Measurements from ENCODE around the gene LRRFIP1.

Gene LRRFIP1

DNA sequence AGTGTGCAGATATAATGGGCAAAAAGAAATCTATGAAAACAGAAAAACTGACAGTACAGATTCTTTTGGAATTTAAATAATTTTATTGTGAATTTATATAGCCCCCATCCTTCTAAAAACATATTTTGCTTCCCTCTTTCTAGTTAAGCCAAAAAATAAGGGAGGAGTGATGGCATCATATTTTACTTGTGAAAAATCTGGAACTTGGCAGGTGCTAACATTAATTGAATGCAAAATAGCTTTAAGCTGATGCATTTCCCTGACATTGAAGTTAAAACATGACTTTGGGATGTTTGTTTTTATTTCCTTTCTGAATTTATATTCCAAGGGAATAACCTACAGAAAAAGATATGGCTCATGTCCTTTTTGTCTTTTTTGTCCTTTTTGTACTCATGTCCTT, 88.6 kb downstream of the LRRFIP1 start:
- TF ChIP-seq POLR2AphosphoS5 (IDR thresholded peaks at IDR 0.05; ENCODE audit: low read depth, low read length) (no peak), FOXP2 (optimal IDR thresholded peaks at IDR 0.05; ENCODE audit: borderline replicate concordance, extremely low read depth, extremely low read length, insufficient read depth) (no peak), TAF1 (IDR thresholded peaks at IDR 0.05; ENCODE audit: borderline replicate concordance, insufficient read depth, low read length) (no peak), SIN3A (IDR thresholded peaks at IDR 0.05; ENCODE audit: borderline replicate concordance, insufficient read depth, low read length) (no peak)
- TF ChIP-seq, protein P1, sequence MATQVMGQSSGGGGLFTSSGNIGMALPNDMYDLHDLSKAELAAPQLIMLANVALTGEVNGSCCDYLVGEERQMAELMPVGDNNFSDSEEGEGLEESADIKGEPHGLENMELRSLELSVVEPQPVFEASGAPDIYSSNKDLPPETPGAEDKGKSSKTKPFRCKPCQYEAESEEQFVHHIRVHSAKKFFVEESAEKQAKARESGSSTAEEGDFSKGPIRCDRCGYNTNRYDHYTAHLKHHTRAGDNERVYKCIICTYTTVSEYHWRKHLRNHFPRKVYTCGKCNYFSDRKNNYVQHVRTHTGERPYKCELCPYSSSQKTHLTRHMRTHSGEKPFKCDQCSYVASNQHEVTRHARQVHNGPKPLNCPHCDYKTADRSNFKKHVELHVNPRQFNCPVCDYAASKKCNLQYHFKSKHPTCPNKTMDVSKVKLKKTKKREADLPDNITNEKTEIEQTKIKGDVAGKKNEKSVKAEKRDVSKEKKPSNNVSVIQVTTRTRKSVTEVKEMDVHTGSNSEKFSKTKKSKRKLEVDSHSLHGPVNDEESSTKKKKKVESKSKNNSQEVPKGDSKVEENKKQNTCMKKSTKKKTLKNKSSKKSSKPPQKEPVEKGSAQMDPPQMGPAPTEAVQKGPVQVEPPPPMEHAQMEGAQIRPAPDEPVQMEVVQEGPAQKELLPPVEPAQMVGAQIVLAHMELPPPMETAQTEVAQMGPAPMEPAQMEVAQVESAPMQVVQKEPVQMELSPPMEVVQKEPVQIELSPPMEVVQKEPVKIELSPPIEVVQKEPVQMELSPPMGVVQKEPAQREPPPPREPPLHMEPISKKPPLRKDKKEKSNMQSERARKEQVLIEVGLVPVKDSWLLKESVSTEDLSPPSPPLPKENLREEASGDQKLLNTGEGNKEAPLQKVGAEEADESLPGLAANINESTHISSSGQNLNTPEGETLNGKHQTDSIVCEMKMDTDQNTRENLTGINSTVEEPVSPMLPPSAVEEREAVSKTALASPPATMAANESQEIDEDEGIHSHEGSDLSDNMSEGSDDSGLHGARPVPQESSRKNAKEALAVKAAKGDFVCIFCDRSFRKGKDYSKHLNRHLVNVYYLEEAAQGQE (IDR thresholded peaks at IDR 0.05; ENCODE audit: insufficient read depth in 1 of 2, low read depth in 2 of 2, low read length in 2 of 2), result no peak

DNA sequence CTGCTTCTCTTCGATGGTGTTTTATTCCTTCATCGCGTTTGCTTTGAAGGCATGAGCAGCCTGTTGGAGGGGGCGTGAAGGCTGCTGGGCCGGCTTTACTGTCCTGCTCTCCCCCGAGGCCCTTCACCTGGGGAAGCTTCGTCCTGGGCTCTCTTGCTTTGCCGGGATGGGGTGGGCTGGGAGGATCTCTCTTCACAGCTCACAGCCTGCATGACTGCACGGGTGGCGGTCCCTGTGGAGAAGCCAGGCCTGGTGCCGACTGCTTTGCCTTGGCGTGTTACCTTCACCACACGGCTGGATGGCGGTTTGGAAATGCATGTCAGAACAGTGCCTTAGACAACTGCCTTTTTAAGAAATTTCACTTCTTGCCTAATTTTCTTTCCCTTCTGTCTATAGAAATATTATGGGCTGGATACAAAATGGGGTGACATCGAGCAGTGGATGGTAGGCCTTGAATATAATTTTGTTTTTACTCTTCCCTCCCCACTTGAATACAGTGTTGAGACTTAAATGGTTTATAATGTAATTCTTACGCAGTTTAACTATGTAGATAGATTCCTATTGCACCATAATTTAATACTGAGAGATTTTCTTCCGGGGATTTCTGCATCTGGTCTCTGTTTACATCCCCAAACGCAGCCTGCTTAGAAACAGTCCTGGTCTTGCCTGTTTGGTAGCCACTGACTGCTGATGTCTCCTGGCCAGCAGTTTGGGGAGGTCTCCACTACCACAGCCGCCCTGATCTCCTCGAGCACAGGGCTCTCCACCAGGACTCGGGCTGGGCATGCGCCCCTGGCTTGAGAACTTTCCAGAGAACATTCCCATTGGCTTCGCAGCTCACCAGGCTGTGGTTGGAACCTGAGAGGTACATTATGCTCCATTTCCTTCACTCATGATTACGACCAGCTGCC, 90.2 kb downstream of the LRRFIP1 start:
- no peak for TF ChIP-seq POLR2AphosphoS5 (IDR thresholded peaks at IDR 0.05; ENCODE audit: low read depth, low read length)
- TF ChIP-seq FOXP2 (optimal IDR thresholded peaks at IDR 0.05; ENCODE audit: borderline replicate concordance, extremely low read depth, extremely low read length, insufficient read depth), result no peak
- TF ChIP-seq, protein P1 (IDR thresholded peaks at IDR 0.05; ENCODE audit: insufficient read depth in 1 of 2, low read depth in 2 of 2, low read length in 2 of 2), result no peak
- no peak for TF ChIP-seq SIN3A (IDR thresholded peaks at IDR 0.05; ENCODE audit: borderline replicate concordance, insufficient read depth, low read length)
- TF ChIP-seq TAF1 (IDR thresholded peaks at IDR 0.05; ENCODE audit: borderline replicate concordance, insufficient read depth, low read length), result no peak

DNA sequence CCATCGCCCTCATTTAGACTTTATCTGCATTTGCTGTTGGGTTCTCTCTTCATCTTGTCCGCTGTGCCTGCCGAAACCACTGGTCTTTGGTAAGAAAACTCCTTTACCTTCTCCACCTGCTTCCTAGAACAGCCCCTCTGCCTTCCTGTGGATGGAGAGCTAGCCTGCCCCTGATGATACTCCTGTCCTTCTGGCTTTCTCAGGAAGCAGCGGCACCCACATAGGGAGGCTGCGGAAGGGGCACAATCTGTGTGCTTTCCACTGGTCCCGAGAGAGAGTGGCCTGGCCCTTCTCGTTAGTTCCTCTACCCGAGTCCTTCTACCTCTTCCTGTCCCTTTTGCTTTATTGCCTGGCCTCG, 90.9 kb downstream of the LRRFIP1 start:
- TF ChIP-seq TAF1 (IDR thresholded peaks at IDR 0.05; ENCODE audit: borderline replicate concordance, insufficient read depth, low read length) (no peak), POLR2AphosphoS5 (IDR thresholded peaks at IDR 0.05; ENCODE audit: low read depth, low read length) (no peak), SIN3A (IDR thresholded peaks at IDR 0.05; ENCODE audit: borderline replicate concordance, insufficient read depth, low read length) (no peak)

DNA sequence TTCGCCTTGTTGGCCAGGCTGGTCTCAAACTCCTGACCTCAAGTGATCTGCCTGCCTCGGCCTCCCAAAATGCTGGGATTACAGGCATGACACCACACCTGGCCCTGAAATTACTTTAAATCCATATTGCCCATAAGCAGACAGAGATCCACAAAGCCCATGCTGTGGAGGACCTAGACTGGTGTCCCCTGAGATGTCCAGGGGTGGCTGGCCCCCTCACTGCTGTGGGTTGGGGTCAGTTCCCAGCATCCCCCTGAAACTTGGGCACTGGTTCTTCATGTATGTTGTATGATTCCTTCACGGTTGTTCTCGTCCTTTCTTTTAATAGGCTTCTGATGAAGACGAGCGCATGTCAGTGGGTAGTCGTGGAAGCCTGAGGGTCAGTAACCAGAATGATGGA, 93.1 kb downstream of the LRRFIP1 start:
- TF ChIP-seq FOXP2 (optimal IDR thresholded peaks at IDR 0.05; ENCODE audit: borderline replicate concordance, extremely low read depth, extremely low read length, insufficient read depth), result no peak
- no peak for TF ChIP-seq SIN3A (IDR thresholded peaks at IDR 0.05; ENCODE audit: borderline replicate concordance, insufficient read depth, low read length)
- no peak for TF ChIP-seq TAF1 (IDR thresholded peaks at IDR 0.05; ENCODE audit: borderline replicate concordance, insufficient read depth, low read length)
- TF ChIP-seq, protein P1 (IDR thresholded peaks at IDR 0.05; ENCODE audit: insufficient read depth in 1 of 2, low read depth in 2 of 2, low read length in 2 of 2), result no peak
- no peak for TF ChIP-seq POLR2AphosphoS5 (IDR thresholded peaks at IDR 0.05; ENCODE audit: low read depth, low read length)

DNA sequence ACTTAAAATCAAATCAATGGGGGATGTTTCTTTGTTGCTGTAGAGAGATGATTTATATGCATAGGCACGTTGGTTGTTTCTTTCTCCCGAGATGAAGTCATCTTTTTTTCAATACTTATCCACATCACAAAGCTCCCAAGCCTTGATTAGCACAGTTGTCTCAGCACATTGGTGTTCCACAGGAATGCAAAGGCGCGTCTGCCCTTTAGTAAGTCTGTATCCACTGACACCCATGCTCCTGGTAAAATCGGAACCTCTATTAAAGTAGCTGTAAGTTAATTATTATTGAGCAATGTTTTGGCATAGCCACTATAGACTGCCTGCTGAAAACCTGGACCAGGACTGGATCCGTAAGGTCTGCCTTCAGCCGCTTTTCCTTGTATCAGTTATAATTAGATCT, 93.6 kb downstream of the LRRFIP1 start:
- no peak for TF ChIP-seq SIN3A (IDR thresholded peaks at IDR 0.05; ENCODE audit: borderline replicate concordance, insufficient read depth, low read length)
- no peak for TF ChIP-seq POLR2AphosphoS5 (IDR thresholded peaks at IDR 0.05; ENCODE audit: low read depth, low read length)
- TF ChIP-seq, protein P1 (IDR thresholded peaks at IDR 0.05; ENCODE audit: insufficient read depth in 1 of 2, low read depth in 2 of 2, low read length in 2 of 2), result no peak
- TF ChIP-seq FOXP2 (optimal IDR thresholded peaks at IDR 0.05; ENCODE audit: borderline replicate concordance, extremely low read depth, extremely low read length, insufficient read depth), result no peak
- TF ChIP-seq TAF1 (IDR thresholded peaks at IDR 0.05; ENCODE audit: borderline replicate concordance, insufficient read depth, low read length), result no peak
